Esophagus squamous epithelium (tissue), 4 donors: ENCODE measurements around the gene DHRSX.

ENCODE experiments used
- CTCF ChIP-seq, 6 experiments: fragments of 450-650 bp in 4 of 6; fragments of 200-600 bp in 2 of 6; sonication (generic) in 2 of 6; IDR thresholded peaks; one replicate each; pipeline ENCODE4 v1.5.1; 2016 to 2019; ENCODE audit warnings: antibody characterized with exemption in 6 of 6, mild to moderate bottlenecking in 4 of 6, moderate library complexity in 4 of 6
- POLR2A ChIP-seq, 4 donors: fragments of 450-650 bp; IDR thresholded peaks; one replicate each; pipeline ENCODE4 v1.6.1; 2017; ENCODE audit warnings: antibody characterized with exemption in 4 of 4, mild to moderate bottlenecking in 4 of 4, moderate library complexity in 3 of 4

- TF ChIP-seq CTCF (IDR thresholded peaks at IDR 0.05) (no peak), POLR2A (IDR thresholded peaks at IDR 0.05) (no peak)
These were observed 2.6 kb downstream of the DHRSX start for GRCh38 chrX:2497961-2498780.
